GM19395 (cell line): ENCODE results near the gene KRTAP5-1.

ENCODE experiments used
- ATAC-seq: cut with Tn5 transposase; IDR thresholded peaks from one replicate; pipeline ENCODE4 v1.9.1; 2021; ENCODE audit warnings: mild to moderate bottlenecking, moderate library complexity; ENCODE audit not compliant: unreplicated experiment

Gene KRTAP5-1

GRCh38 chr11:1560649-1561251, 24.3 kb downstream of the KRTAP5-1 start:
- ATAC-seq: no peak

DNA sequence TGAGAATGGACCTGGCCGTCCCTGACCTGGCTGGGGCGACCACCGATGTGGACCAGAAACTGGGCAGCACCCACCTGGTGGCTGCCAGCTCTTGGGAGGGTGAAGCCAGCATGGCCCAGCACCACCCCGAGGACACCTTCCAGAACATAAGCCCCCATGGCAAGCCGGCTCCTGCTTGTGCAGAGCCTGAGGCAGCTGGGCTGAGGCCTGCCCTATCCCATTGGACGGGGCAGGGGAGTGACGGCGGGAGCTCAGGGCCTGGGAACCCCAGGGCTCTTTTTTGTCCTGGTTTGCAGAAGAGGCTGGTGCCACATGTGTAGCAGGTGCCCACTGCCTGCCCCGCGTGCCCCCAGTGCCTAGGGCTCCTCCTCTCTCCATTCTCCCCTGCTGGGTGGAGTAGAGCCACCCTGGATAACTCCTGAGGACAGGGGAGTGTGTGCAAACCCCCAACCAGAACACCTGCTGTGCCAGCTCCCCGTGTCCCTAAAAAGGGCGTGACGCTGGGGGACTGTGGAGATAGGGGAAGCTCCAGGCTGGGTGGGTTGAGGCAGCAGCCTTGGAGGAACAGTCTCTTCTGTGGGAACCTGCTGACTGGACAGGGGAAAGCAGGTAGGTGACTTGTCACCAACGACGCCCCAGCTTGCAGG, 25.0 kb downstream of the KRTAP5-1 start:
- ATAC-seq: no peak

- no peak for ATAC-seq
Measured at GRCh38 chr11:1559111-1559951, 25.8 kb downstream of the KRTAP5-1 start.

DNA sequence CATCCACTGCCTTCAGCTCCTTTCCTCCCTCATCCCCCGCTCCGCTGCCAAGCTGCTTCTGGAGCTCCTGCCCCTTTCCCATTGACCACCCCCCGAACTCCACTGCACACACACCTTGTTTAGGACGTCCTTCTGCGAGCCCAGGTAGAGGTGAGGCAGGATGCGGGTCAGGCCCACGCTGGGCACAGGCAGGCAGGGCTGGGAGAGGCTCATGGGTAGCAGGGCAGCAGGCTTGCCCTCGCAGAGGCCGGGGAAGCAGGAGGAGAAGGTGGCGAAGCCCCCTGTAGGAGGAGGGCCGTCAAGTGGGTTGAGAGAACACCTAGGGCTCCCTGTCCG, 26.3 kb downstream of the KRTAP5-1 start:
- no peak for ATAC-seq

- ATAC-seq: no peak
Measured at GRCh38 chr11:1557904-1558774, 26.9 kb downstream of the KRTAP5-1 start.

DNA sequence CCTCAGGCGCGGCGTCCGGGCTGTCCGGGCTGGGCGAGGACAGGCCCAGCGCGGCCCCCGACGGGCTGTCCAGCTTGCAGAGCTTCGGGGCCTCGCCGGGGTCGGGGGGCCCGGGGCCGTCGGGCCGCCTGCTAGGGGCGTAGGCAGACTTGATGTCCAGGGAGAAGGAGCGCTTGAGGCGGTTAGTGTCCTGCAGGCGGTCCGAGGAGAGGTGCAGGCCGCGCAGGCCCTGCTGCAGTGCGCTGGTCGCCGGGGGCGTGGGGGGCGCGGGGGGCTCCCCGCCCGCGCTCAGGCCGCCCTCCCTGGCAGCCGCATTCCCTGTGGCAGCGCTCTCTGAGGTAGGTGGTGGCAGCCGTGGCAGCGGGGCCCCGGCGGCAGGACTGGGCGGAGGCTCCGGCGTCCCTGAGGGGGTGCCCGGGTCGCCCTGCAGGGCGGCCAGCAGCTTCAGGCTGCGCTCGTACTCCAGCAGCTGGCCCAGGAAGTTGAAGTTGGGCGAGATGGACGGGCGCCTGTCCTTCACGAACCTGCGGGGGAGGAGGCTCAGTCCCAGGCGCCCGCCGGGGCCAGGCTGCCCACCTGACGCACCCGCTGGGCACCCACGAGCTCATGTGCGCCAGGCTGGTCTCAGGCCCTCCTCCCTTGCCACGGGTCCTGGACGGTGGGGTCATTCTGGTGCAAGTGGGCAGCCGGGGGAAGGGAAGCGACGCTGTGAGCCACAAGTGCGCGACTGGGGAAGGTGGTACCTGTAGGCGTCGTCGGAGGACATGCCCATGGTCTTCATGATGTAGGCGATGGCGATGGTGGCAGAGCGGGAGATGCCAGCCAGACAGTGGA, 27.8 kb downstream of the KRTAP5-1 start:
- no peak for ATAC-seq

DNA sequence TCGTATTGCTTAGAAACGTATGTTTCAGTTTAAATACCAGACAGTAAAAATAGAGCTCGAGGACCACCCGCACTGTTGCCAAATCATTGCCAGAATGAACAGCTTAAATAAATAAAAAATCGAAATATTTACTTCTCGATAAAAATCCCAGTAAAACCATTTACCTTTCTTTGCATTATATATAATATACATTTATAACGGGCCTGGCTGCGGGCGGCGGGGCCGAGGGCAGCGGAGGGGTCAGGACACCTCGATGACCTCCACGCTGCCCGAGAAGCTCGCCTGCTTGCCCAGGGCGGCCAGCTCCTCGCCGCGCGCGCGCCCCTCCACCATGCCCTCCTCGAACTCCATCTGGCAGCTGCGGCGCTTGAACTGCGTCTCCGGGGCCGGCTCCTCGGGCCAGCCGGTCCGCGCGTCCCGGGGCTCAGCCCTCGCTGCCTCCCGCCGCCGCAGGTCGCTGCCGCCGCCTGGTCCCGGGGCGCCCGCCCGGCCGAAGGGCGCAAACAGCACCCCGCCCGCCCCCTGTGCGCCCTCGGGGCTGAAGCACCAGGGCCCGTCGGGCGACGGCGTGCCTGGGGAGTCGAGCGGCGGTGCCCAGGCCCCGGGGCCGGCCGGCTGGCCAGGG, 28.7 kb downstream of the KRTAP5-1 start:
- ATAC-seq: no peak

DNA sequence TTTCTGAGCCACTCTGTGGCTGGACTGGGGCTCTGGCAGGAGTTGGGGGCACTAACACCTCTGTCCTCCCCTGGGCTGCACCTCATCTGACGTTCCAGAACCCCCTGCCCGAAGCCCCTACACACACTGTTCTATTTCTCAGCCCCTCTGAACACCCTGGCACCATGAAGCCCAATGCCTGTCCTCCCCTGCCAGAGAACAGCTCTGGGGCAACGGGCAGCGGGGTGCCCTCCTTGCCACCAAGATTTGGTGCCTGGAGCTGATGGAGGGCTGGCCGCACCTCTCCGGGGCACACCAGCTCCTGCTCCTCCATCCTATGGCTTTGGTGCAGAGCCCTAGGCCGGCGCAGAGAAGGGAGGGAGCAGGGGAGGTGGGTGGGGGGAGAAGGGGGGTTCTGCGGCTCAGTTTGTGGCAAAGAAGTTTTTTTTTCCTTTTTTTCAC, 29.4 kb downstream of the KRTAP5-1 start:
- no peak for ATAC-seq

GRCh38 chr11:1554981-1555712, 29.9 kb downstream of the KRTAP5-1 start:
- ATAC-seq: no peak

DNA sequence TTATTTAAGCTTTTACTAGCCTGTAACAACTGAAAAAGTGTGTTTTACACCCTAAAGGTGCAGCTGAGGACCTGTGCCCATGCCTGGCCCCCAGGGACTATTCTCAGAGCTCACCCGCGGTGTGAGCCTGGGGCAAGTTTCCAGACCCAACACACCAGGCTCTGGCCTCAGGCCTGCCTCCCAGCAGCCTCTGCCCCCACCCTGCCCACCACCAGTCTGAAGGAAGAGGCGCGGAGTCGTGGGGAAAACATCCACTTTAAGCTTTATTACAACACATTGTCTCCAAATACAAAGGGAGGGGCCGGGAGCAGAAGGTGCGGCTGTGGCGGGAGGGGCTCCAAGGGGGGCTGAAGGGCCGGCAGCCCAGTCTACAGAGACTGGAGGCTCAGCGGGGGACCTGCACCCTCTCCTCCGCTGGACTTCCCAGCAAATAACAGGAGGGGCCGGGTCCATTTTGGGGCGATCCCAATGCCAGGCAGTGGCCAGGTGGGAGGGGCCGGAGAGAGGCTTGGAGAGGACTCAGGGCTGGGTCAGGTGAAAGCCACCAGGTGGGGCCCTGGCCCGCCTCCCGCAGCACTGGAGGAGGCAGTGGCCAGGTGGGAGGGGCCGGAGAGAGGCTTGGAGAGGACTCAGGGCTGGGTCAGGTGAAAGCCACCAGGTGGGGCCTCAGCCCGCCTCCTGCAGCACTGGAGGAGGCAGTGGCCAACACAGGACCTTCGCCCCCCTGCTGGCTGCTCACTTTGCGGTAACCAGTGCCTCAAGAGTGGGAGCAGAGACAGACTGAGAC, 31.1 kb downstream of the KRTAP5-1 start:
- ATAC-seq: no peak

DNA sequence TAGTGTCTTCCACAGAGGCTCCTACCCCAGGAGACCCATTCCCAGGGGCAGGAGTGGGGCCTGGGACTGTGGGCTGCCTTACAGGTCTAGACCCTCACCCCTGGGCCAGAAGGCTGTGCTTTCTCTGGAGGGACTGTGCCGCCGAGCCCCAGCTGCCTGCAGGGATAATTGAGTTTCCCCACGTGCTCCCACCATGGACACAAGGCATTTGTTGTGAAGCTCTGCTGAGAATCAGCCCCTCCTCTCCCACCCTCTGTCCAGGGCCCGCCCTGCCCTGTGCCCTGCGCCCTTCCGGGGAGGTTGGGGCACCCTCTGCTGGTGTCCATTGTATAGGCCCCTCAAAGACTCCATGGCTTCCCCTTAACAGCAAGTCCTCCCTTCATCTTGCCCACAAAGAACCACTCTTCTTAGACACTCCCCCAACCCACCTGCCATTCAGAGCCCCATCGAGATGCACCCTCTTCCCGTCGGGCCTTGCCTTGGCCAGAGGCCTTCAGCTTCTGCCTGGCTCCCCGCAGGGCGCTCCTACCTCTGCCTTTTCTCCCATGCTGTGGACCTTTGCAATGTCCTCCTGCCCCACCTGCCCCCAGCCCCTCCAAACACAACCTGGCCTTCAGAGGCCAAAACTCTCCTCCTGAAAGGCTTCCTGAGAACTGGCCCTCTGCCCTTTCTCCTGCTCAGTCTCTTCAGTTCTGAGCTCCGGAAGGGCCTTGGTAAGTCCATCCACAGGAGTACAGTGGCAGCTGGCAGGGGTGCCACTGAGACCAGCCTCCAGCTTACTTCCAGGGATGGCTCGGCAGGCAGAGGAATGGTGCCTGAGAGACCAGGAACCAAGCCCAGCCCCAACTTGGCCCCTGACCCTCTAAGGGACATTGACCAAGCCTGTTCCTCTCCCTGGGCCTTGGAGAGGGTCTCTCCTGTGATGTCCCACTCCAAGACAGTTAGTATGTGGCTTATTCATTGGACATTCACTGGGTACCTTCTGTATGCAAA, 35.4 kb downstream of the KRTAP5-1 start:
- ATAC-seq: no peak

GRCh38 chr11:1548221-1549070, 36.6 kb downstream of the KRTAP5-1 start:
- ATAC-seq: no peak

DNA sequence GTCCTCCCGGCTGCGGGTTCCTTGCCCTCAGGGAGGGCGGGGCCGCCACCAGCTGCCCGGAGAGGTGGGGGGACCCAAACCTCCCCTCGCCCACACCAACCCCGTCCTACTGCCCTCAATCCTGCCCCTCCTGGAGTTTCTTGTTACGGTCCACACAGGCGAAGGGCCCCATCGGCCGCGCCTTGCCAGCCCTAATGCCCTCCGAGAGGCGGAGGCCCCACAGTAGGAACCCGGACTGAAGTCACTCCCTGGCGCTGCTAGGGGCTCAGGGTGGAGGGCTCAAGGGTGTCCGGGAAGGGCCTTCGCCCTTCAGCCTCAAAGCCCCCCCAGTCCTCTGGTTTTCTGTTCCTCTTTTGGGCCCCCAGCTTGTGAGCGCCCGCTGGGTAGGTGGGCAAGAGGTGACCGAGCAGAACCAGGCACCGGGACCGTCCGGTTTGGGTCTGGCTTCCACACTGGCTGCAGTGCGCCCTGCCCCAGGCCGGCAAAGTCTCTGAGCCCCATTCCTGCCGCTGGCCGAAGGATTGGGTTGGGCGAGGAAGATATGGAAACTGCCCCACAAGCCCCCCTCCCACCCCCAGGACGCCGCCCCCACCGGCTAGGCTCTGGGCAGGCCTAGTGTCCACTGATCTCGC, 37.5 kb downstream of the KRTAP5-1 start:
- no peak for ATAC-seq

- ATAC-seq: no peak
Measured at GRCh38 chr11:1546536-1547466, 38.3 kb downstream of the KRTAP5-1 start.

- no peak for ATAC-seq
Measured at GRCh38 chr11:1546077-1546535, 39.0 kb downstream of the KRTAP5-1 start.
